SK-N-SH treated with all-trans-retinoic acid at 6 μM for 48 hours (cell line): ENCODE results near the gene DPP7.

Source experiments
- ESRRG ChIP-seq: fragments of 250-450 bp; sonication (Bioruptor Pico); IDR thresholded peaks from 2 replicates; pipeline ENCODE4 v1.6.1; 2021; ENCODE audit warnings: mild to moderate bottlenecking
- OSR1 ChIP-seq: fragments of 250-450 bp; sonication (Bioruptor Pico); IDR thresholded peaks from 2 replicates; pipeline ENCODE4 v1.8.0; 2022; ENCODE audit warnings: moderate library complexity, mild to moderate bottlenecking, inconsistent platforms
- PPARA ChIP-seq: fragments of 250-450 bp; sonication (Bioruptor Pico); IDR thresholded peaks from 2 replicates; pipeline ENCODE4 v1.5.0; 2020; ENCODE audit warnings: mild to moderate bottlenecking, borderline replicate concordance
- RARB ChIP-seq: fragments of 250-450 bp; sonication (Bioruptor Pico); IDR thresholded peaks from 2 replicates; pipeline ENCODE4 v1.8.0; 2021; ENCODE audit warnings: mild to moderate bottlenecking, moderate library complexity
- SNAI2 ChIP-seq: fragments of 250-450 bp; sonication (Bioruptor Pico); IDR thresholded peaks from 2 replicates; pipeline ENCODE4 v1.5.0; 2020; ENCODE audit warnings: mild to moderate bottlenecking, moderate library complexity
- TCF4 ChIP-seq: fragments of 250-450 bp; sonication (Bioruptor Pico); IDR thresholded peaks from 2 replicates; pipeline ENCODE4 v1.8.0; 2021; ENCODE audit warnings: mild to moderate bottlenecking, moderate library complexity, borderline replicate concordance
- TOX ChIP-seq: fragments of 250-450 bp; sonication (Bioruptor Pico); IDR thresholded peaks from 2 replicates; pipeline ENCODE4 v1.8.0; 2021; ENCODE audit warnings: mild to moderate bottlenecking, moderate library complexity, borderline replicate concordance
- ZFP3 ChIP-seq: fragments of 250-450 bp; sonication (Bioruptor Pico); IDR thresholded peaks from 2 replicates; pipeline ENCODE4 v1.5.0; 2020; ENCODE audit warnings: mild to moderate bottlenecking, moderate library complexity
- ZNF565 ChIP-seq: fragments of 450-650 bp; formaldehyde crosslinking; conservative IDR thresholded peaks from 2 replicates; pipeline ENCODE4 v1.5.0; 2020; ENCODE audit warnings: low read depth, mild to moderate bottlenecking, moderate library complexity
- ZNF70 ChIP-seq: fragments of 450-650 bp; formaldehyde crosslinking; IDR thresholded peaks from 2 replicates; pipeline ENCODE4 v1.5.0; 2020; ENCODE audit warnings: mild to moderate bottlenecking, moderate library complexity
- ZNF8 ChIP-seq: fragments of 450-650 bp; formaldehyde crosslinking; IDR thresholded peaks from 2 replicates; pipeline ENCODE4 v1.5.0; 2020; ENCODE audit warnings: mild to moderate bottlenecking, moderate library complexity

DNA sequence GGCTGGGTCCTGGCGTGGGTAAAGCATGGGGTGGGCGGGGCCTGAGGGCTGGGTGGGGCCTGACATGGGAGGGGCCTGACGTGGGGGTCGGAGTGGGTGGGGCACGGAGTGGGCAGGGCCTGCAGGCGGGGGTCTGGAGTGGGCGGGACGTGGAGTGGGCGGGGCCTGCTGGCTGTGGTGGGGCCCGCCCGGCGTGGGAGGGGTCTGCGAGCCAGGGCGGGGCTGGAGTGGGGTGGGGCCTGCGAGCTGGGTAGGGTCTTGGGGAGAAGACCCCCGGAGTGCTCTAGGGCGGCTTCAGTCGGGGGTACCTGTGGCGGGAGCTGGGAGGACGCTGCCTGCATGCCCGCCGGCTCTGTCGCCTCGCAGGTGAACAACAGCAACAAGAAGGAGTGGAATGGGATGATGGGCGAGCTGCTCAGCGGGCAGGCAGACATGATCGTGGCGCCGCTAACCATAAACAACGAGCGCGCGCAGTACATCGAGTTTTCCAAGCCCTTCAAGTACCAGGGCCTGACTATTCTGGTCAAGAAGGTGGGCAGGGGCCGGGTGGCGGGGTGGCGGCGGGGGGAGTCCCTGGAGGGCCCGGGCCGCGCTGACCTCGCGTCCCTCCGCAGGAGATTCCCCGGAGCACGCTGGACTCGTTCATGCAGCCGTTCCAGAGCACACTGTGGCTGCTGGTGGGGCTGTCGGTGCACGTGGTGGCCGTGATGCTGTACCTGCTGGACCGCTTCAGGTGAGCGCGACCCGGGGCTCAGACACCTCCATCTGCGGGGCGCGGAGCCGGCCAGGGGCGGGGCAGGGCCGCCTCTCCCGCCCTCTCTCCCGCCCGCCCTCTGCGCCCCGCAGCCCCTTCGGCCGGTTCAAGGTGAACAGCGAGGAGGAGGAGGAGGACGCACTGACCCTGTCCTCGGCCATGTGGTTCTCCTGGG lies 47.3 kb upstream of the DPP7 start:
- TF ChIP-seq TCF4 (CRISPR knock-in tag) (no peak), ZNF8 (CRISPR knock-in tag) (no peak), RARB (CRISPR knock-in tag) (no peak), PPARA (CRISPR knock-in tag) (no peak), SNAI2 (CRISPR knock-in tag) (no peak), ZNF70 (no peak), ESRRG (CRISPR knock-in tag) (no peak), ZFP3 (no peak), ZNF565 (CRISPR knock-in tag) (no peak), OSR1 (CRISPR knock-in tag) (no peak), TOX (CRISPR knock-in tag) (no peak)
